ENCODE results near the gene FSIP1. TPM values are rescaled to one million over a fixed set of nuclear protein-coding genes. Genes with fewer than 3 reads are reported as not detected.

The FSIP1 gene
- total RNA-seq, 1 donor from 2014 or later, result 0.54 TPM

- H3K27me3 Mint-ChIP-seq (ENCODE audit: unreplicated experiment), result no peaks in the 10 kb centered on the region
- H3K27ac Mint-ChIP-seq (ENCODE audit: unreplicated experiment), result no peak overlapping the region
- no peak overlapping the region for H3K4me3 Mint-ChIP-seq (ENCODE audit: unreplicated experiment)
- H3K36me3 Mint-ChIP-seq (ENCODE audit: unreplicated experiment), result peaks cover 10% of the 10 kb centered on the region
- no peak for DNase-seq (ENCODE audit: extremely low spot score, unreplicated experiment)
- no peak for TF ChIP-seq CTCF (IDR thresholded peaks at IDR 0.05)
- peaks cover 18% of the 10 kb centered on the region for H3K9me3 Mint-ChIP-seq (ENCODE audit: unreplicated experiment)
- H3K4me1 Mint-ChIP-seq (ENCODE audit: unreplicated experiment), result peaks cover 9% of the 10 kb centered on the region
These were observed 164.4 kb downstream of the FSIP1 start for GRCh38 chr15:39618063-39618823.

GRCh38 chr15:39616731-39617455 lies 165.7 kb downstream of the FSIP1 start:
- no peak overlapping the region for H3K27ac Mint-ChIP-seq (ENCODE audit: unreplicated experiment)
- no peak for TF ChIP-seq CTCF (IDR thresholded peaks at IDR 0.05)
- peaks cover 17% of the 10 kb centered on the region for H3K36me3 Mint-ChIP-seq (ENCODE audit: unreplicated experiment)
- H3K27me3 Mint-ChIP-seq (ENCODE audit: unreplicated experiment), result no peaks in the 10 kb centered on the region
- DNase-seq (ENCODE audit: extremely low spot score, unreplicated experiment), result no peak
- no peak overlapping the region for H3K4me3 Mint-ChIP-seq (ENCODE audit: unreplicated experiment)
- peaks cover 26% of the 10 kb centered on the region for H3K9me3 Mint-ChIP-seq (ENCODE audit: unreplicated experiment)
- H3K4me1 Mint-ChIP-seq (ENCODE audit: unreplicated experiment), result peaks cover 9% of the 10 kb centered on the region

GRCh38 chr15:39613861-39614260 lies 168.8 kb downstream of the FSIP1 start:
- no peak for TF ChIP-seq CTCF (IDR thresholded peaks at IDR 0.05)
- peaks cover 2% of the 10 kb centered on the region for H3K4me1 Mint-ChIP-seq (ENCODE audit: unreplicated experiment)
- H3K9me3 Mint-ChIP-seq (ENCODE audit: unreplicated experiment), result peaks cover 30% of the 10 kb centered on the region
- no peak overlapping the region for H3K4me3 Mint-ChIP-seq (ENCODE audit: unreplicated experiment)
- H3K27ac Mint-ChIP-seq (ENCODE audit: unreplicated experiment), result no peak overlapping the region
- H3K27me3 Mint-ChIP-seq (ENCODE audit: unreplicated experiment), result no peaks in the 10 kb centered on the region
- peaks cover 23% of the 10 kb centered on the region for H3K36me3 Mint-ChIP-seq (ENCODE audit: unreplicated experiment)
- no peak for DNase-seq (ENCODE audit: extremely low spot score, unreplicated experiment)

- no peak for TF ChIP-seq CTCF (IDR thresholded peaks at IDR 0.05)
- peaks cover 32% of the 10 kb centered on the region for H3K9me3 Mint-ChIP-seq (ENCODE audit: unreplicated experiment)
- no peak overlapping the region for H3K4me3 Mint-ChIP-seq (ENCODE audit: unreplicated experiment)
- peaks cover 24% of the 10 kb centered on the region for H3K36me3 Mint-ChIP-seq (ENCODE audit: unreplicated experiment)
- no peak for DNase-seq (ENCODE audit: extremely low spot score, unreplicated experiment)
- peaks cover 2% of the 10 kb centered on the region for H3K4me1 Mint-ChIP-seq (ENCODE audit: unreplicated experiment)
- H3K27ac Mint-ChIP-seq (ENCODE audit: unreplicated experiment), result no peak overlapping the region
- H3K27me3 Mint-ChIP-seq (ENCODE audit: unreplicated experiment), result no peaks in the 10 kb centered on the region
These were observed 169.4 kb downstream of the FSIP1 start for GRCh38 chr15:39613271-39613670.

GRCh38 chr15:39610665-39611064 lies 172.0 kb downstream of the FSIP1 start:
- peaks cover 2% of the 10 kb centered on the region for H3K4me1 Mint-ChIP-seq (ENCODE audit: unreplicated experiment)
- no peak for DNase-seq (ENCODE audit: extremely low spot score, unreplicated experiment)
- TF ChIP-seq CTCF (IDR thresholded peaks at IDR 0.05), result no peak
- H3K4me3 Mint-ChIP-seq (ENCODE audit: unreplicated experiment), result no peak overlapping the region
- H3K27me3 Mint-ChIP-seq (ENCODE audit: unreplicated experiment), result no peaks in the 10 kb centered on the region
- H3K27ac Mint-ChIP-seq (ENCODE audit: unreplicated experiment), result no peak overlapping the region
- peaks cover 34% of the 10 kb centered on the region for H3K9me3 Mint-ChIP-seq (ENCODE audit: unreplicated experiment)
- H3K36me3 Mint-ChIP-seq (ENCODE audit: unreplicated experiment), result peaks cover 25% of the 10 kb centered on the region

Measured in osteocyte (in vitro differentiated cells).